Forelimb muscle (tissue), 1 donor: ENCODE data around the gene CYP21A2. TPM values are rescaled to one million over a fixed set of nuclear protein-coding genes. Genes with fewer than 3 reads are reported as not detected.

Experiments used
- DNase-seq: peaks from one replicate; pipeline ENCODE4 v3.0.0-alpha.2; 2013; ENCODE audit warnings: low read depth
- polyA plus RNA-seq: library from polyadenylated mRNA; unstranded; fragments of 120-200 nt; gene quantifications from one replicate; pipeline ENCODE4 v1.2.1, GENCODE V29; 2013; ENCODE audit not compliant: insufficient read length

The CYP21A2 gene
- polyA plus RNA-seq, 1 donor: 1.0 TPM

DNA sequence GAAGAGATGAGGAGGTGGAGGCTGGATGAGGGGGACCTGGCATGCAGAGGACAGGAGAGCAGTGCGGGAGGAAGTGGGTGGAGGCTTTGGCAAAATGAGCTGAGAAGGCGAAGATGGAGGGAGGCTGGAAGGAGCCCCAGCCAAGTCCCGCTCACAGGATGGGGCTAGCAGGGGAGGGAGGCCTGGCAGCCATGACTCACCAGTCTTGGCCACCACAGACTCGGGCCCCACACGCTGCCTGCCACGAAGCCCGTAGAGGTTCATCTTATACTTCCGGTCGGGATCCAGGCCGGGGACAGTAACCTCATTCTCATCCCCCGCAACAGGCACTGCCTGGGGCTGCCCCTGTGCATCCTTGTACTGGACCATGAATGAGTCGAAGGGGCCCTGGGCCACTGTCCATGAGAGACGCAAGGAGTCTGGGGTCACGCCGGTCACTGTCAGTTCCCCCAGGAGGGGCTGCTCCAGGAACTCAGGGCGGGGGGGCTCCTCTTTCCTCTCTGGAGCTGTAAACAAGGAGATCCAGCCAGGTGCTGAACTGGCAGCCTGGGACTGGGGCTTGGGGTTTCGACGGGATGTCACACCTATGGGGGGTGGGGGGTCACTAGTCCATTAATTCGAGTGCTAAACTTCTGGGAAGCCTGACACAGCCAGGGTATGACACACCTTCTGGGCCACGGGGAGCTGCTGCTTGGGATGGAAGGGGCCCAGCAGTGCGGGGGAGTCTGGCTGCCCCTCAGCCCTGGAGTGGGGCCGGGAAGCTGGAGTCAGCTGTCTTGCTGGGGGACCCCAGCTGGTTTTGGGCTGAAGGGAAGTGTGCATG lies 43.2 kb downstream of the CYP21A2 start:
- no peak for DNase-seq

DNA sequence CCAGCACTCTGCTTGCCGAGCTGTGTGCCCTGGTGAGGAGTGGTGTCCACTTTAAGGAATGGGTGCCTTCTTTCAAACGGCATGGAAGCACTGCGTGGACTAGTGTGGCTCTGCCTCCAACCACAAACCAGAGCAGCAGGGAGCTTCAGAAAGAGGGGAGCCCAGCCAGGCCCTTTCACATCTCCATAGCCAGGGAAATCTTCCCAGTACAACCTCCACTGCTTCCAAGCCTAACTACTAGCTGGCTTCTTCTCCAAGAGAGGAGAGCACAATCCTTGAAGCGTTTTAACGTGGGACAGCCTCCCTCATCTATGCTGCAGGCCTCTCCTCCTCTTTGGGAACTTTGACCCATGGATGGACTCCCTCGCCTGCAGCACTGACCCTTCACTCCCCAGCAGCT lies 44.3 kb downstream of the CYP21A2 start:
- DNase-seq: no peak

DNA sequence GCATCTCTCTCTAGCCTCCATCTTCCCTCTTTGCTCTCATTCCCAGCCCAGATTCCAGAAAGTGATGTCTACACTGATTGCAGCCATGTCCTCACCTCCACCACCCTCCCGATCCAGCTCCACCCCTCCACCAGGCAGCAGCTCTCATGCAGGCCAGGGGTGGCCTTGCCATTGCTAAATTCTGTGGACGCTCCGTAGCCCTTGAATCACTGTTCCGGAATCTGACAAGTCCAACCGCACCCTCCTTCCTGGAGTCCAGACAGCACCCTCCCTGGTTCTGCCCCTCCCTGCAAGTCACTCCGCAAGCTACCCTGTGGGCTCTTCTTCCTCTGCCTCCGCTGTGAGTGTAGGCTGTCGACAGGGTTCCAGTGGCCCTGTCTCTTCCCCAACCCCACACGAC lies 44.7 kb downstream of the CYP21A2 start:
- no peak for DNase-seq

DNA sequence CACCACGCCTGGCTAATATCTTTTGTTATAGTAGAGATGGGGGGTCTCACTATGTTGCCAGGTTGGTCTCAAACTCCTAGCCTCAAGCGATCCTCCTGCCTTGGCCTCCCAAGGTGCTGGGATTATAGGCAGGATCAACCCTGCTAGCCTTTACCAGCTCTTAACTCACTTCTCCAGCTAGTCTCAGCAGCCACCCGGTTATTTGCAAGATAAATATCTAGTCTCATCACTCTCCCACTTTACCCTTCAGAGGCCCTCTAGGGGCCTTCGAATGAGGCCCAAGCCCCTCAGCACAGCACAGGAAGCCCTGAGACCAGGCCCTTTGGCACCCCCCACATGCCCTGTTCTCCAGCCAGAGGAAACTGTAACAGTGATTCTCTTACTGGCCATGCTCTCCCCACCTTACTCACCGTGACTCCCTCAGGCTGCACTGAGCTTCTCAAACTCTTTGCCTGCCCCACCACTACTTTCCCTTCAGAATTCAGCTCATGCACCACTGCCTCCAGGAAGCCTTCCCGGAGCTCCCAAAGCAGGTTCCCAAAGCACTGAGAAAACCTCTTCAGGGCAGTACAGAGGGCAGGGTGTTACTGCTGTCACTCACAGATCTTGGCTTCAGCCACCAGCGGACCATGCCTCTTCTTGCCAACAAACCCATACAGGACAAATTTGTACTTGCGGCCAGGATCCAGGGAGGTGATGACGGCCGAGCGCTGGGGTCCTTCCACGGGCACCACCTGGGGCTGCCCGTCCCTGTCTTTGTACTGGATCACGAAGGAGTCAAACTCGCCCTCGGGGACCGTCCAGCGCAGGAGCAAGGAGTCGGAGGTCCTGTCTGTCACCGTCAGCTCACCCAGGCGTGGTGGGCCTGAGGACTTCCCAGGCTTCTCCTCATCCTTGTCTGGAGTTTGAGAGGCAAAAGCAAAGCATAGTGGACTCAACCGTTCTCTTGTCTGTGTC lies 45.9 kb downstream of the CYP21A2 start:
- DNase-seq: no peak

DNA sequence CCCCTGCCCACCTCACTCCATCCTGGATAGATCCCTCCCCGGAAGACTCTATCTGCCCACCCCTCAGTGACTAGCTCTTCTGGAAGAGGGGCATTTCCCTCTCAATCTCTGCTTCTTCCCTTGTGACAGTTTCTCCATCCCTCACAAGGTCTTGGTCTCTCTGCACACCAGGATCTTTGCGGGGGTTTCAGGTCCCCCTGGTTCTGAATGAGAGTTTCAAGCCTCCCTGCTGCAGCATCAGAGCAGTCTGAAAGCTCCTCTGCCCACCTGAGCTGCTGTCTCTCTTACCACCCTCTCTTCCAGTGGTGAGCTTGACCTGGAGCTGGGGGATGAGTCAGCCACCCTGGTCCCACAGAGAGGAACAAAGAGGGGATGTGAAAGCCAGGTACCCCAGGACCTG lies 46.6 kb downstream of the CYP21A2 start:
- no peak for DNase-seq

DNA sequence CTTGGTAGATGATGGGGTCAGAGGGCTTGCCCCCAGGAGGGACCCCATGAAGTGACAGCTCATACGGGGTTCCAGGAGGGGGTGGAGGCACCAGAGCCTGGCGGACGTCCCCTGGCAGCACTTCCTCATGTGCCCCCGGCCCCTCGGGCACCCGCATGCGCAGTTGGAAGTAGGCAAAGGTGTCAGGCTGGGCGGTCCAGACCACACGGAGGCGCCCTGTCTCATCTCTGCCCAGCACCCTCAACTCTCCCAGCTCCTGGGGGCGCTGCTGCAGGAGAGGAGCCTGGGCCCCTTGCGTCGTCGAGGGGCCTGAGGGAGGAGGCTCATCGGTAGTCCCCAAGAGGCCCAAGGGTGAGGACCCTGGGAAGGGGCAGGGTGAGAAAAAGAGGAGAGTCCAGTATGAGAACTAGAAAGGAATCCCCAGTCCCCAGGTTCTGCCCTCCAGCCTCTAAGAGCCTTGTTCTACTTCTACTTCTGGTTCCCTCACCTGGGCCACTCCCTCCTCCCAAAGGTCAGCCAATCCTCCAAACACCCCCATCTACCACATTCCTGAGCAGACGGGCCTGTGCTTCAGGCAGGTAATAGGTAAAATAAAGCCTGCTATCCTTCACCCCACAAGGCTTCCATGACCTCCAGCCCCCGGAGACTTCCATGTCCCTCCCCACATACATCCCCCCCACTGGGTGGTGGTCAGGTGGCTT lies 47.7 kb downstream of the CYP21A2 start:
- no peak for DNase-seq

DNA sequence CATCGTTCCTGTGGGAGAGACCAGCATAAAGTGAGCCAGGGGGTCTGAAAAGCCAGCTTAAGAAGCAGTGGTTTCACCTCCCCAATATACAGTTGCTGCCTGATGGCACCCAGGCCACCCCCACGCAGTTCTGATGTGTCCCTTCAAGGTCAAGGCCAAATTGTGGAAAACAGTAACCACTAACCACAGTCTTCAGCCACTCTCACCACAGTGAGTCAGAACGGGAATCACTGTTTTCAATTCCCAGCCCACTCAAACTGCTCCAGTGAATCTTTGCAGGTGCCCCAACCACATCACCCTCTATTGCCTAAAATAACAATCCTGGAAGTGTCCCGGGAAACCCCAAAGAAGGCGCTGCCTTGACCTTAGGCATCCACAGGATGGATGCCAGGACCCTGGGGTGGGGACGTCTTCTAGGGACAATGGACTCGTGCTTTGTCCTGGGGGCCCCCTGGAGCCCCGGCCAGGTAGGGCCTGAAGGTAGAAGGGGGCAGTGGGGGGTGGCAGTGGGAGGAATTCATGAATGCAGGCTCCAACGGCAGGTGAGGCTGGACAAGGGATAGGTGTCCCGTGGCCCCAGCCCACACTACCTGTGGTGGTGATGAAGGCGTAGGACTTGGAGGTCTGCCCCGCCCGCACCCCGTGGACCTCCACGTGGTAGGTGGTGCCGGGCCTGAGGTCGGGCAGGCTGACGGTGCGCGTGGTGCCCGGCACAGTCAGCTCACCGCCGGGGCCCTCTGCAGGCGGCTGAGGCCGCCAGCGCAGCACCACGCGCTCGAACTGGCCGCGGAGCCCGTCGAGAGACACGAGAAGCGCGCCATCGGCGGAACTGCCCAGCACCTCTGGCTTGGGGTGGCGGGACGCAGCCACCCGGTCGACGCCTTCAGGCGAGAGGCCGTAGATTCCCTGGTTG lies 48.7 kb downstream of the CYP21A2 start:
- no peak for DNase-seq

DNA sequence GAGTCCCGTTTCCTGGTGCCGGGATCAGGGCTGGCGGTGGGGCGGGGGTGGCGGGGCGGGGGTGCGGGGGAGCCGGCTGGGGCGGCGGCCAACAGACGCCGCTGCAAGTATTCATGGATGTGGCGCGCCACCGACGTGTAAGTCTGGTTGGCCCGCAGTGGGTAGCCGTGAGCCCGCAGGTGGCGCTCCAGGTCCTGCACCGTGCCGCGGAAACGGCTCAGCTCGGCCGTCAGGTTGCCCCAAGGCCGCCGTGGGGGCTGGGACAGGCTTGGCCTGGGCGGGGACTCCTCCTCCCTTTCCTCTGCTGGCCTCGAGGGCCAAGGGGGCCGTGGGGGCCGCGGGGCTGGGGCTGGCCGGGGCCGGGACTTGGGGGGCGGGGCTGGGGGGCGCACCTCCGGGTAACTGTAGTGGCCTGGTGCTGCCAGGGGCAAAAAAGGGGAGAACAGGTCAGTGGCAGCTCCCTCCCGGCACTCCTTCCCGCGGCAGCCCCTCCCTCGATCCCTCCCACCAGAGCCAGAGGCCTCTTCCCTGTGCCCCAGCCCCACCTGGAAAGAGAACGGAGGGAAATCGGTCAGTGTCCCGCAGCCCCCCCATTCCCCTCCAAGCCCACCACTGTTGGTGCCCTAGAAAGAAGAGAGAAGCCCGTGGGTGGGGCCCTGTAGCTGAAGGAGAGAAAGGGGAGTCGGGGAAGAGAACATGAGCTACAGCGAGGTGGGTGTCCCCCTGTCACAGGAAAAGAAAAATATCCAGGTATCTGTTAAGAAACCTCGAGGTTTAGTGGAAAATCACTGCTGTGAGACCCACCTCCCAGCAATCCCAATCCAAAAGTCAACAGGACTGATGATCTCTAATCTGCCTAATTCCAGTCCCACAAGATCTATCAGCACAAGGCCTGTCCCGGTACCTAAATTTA lies 49.6 kb downstream of the CYP21A2 start:
- DNase-seq: no peak

DNA sequence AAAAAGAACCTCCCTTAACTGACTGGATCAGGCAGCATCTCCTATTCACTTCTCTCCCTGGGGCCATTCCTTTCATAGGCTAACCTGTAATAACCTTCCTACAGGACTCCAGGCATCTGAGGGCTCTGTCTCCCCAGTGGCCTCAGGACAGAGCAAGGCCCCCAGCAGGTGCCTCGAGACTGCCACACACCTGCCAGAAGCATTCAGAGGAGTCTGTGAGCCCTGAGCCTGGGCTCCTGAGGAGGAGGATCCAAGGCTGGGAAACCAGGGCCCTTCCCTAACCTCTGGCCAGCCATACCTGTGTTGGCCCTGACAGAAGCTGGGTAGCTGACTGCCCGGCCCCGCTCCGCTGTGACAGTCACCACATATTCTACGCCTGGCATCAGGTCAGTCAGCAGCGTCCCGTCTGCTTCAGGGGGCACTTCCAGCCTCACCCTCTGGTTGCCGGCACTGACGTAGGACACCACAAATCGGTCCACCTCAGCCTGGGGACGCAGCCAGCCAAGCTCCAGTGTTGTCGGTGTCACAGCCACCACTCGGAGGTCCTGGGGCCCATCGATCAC lies 50.4 kb downstream of the CYP21A2 start:
- no peak for DNase-seq

DNA sequence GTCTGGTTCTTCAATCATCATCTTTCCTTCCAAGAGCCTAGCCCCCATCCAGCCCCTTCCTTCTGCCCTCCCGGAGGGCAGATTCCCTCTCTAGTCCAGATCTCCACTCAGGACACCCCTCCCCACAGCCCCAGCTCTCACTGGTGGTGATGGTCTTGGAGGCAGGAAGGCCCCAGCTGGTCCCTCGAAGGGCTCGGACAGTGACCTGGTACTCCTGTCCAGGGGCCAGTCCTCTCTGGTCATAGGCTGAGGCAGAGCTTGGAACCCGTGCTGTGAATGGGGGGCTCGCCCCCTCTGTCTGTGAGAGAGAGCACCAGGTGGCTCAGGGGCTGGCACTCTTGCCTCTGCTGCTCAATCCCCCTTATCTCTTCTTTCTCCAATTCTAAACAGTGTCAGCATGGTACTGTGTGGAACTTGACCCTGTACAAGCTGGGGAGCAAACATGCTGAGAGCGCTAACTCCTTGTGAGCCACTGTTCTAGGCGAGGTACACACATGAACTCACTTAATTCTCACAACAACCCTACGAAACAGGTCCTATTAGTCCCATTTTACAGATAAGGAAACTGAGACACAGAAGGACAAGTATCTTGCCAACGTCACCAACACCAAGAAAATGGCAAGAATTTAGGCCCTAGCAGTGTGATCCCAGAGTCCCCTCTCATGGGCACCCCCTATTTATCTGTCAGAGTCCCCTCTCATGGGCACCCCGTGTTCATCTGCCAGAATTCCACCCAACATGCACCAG lies 51.0 kb downstream of the CYP21A2 start:
- DNase-seq: no peak

Other genes with a start within 250 kb of the CYP21A2 start
- 46.5 TPM for gene VARS1, start 242.7 kb upstream of the CYP21A2 start, polyA plus RNA-seq
- gene LSM2, start 231.4 kb upstream of the CYP21A2 start, polyA plus RNA-seq: 55.3 TPM
- 5.0 TPM for gene HSPA1L, start 223.1 kb upstream of the CYP21A2 start, polyA plus RNA-seq
- 72.3 TPM for gene HSPA1A, start 222.9 kb upstream of the CYP21A2 start, polyA plus RNA-seq
- 48.9 TPM for gene HSPA1B, start 210.7 kb upstream of the CYP21A2 start, polyA plus RNA-seq
- gene NEU1, start 175.6 kb upstream of the CYP21A2 start, polyA plus RNA-seq: 15.0 TPM
- 0.37 TPM for gene SLC44A4, start 159.4 kb upstream of the CYP21A2 start, polyA plus RNA-seq
- 29.3 TPM for gene EHMT2, start 140.7 kb upstream of the CYP21A2 start, polyA plus RNA-seq
- 9.5 TPM for gene ZBTB12, start 136.3 kb upstream of the CYP21A2 start, polyA plus RNA-seq
- 3.0 TPM for gene C2, start 110.7 kb upstream of the CYP21A2 start, polyA plus RNA-seq
- gene CFB, start 92.3 kb upstream of the CYP21A2 start, polyA plus RNA-seq: 1.0 TPM
- gene NELFE, start 79.4 kb upstream of the CYP21A2 start, polyA plus RNA-seq: 63.3 TPM
- gene SKIC2, start 79.2 kb upstream of the CYP21A2 start, polyA plus RNA-seq: 27.0 TPM
- 16.9 TPM for gene DXO, start 66.3 kb upstream of the CYP21A2 start, polyA plus RNA-seq
- gene C4A, start 56.4 kb upstream of the CYP21A2 start, polyA plus RNA-seq: 19.3 TPM
- gene C4B, start 23.6 kb upstream of the CYP21A2 start, polyA plus RNA-seq: 22.1 TPM
- 108 TPM for gene TNXB, start 70.9 kb downstream of the CYP21A2 start, polyA plus RNA-seq
- gene ATF6B, start 89.8 kb downstream of the CYP21A2 start, polyA plus RNA-seq: 42.4 TPM
- gene FKBPL, start 91.9 kb downstream of the CYP21A2 start, polyA plus RNA-seq: 3.5 TPM
- gene PRRT1, start 113.5 kb downstream of the CYP21A2 start, polyA plus RNA-seq: 1.3 TPM
- 34.6 TPM for gene PPT2, start 115.7 kb downstream of the CYP21A2 start, polyA plus RNA-seq
- 25.9 TPM for gene EGFL8, start 126.2 kb downstream of the CYP21A2 start, polyA plus RNA-seq
- gene AGPAT1, start 137.7 kb downstream of the CYP21A2 start, polyA plus RNA-seq: 57.3 TPM
- gene RNF5, start 140.0 kb downstream of the CYP21A2 start, polyA plus RNA-seq: 50.9 TPM
- gene AGER, start 145.8 kb downstream of the CYP21A2 start, polyA plus RNA-seq: 8.0 TPM
- 107 TPM for gene PBX2, start 151.8 kb downstream of the CYP21A2 start, polyA plus RNA-seq
- gene GPSM3, start 154.2 kb downstream of the CYP21A2 start, polyA plus RNA-seq: 6.7 TPM
- 19.9 TPM for gene NOTCH4, start 185.7 kb downstream of the CYP21A2 start, polyA plus RNA-seq